ENCODE measurements around the gene COBLL1. TPM values are rescaled to one million over a fixed set of nuclear protein-coding genes. Genes with fewer than 3 reads are reported as not detected.
A peak's percentile ranks its signal among the peaks of the same experiment; 100 is the strongest.

Gene COBLL1
- total RNA-seq, 2 donors from 2014 or later = 14.9 to 21.1 TPM

- H3K4me1 ChIP-seq = peaks cover 0 to 11% of the 10 kb centered on the region in 2 donors
- DNase-seq (ENCODE audit: low spot score) = no peak
- no peak for TF ChIP-seq CTCF (IDR thresholded peaks at IDR 0.05)
- no peak overlapping the region for H3K4me3 ChIP-seq
- H3K27ac ChIP-seq = no peak overlapping the region
- no peaks in the 10 kb centered on the region for H3K9me3 ChIP-seq
- no peaks in the 10 kb centered on the region for H3K36me3 ChIP-seq
- H3K27me3 ChIP-seq = no peaks in the 10 kb centered on the region
Observed at GRCh38 chr2:164746713-164747112, 94.9 kb downstream of the COBLL1 start.

GRCh38 chr2:164745012-164745797 lies 96.4 kb downstream of the COBLL1 start:
- Histone ChIP-seq H3K9me3 (no peaks in the 10 kb centered on the region), H3K27ac (no peak overlapping the region), H3K4me3 (no peak overlapping the region), H3K36me3 (no peaks in the 10 kb centered on the region), H3K27me3 (no peaks in the 10 kb centered on the region), H3K4me1 (peaks cover 0 to 14% of the 10 kb centered on the region in 2 donors)
- no peak for DNase-seq (ENCODE audit: low spot score)
- TF ChIP-seq CTCF (IDR thresholded peaks at IDR 0.05) = no peak

- peaks cover 0 to 17% of the 10 kb centered on the region in 2 donors for H3K4me1 ChIP-seq
- no peaks in the 10 kb centered on the region for H3K36me3 ChIP-seq
- H3K27ac ChIP-seq = no peak overlapping the region
- no peaks in the 10 kb centered on the region for H3K9me3 ChIP-seq
- H3K4me3 ChIP-seq = no peak overlapping the region
- DNase-seq (ENCODE audit: low spot score) = no peak
- H3K27me3 ChIP-seq = no peaks in the 10 kb centered on the region
- TF ChIP-seq CTCF (IDR thresholded peaks at IDR 0.05) = no peak
Observed at GRCh38 chr2:164742738-164743317, 98.8 kb downstream of the COBLL1 start.

GRCh38 chr2:164739966-164740365 lies 101.7 kb downstream of the COBLL1 start:
- H3K27ac ChIP-seq = peak overlapping the region in 1 of 2 donors; percentile 29
- DNase-seq (ENCODE audit: low spot score) = no peak
- H3K4me3 ChIP-seq = no peak overlapping the region
- TF ChIP-seq CTCF (IDR thresholded peaks at IDR 0.05) = no peak
- no peaks in the 10 kb centered on the region for H3K36me3 ChIP-seq
- H3K4me1 ChIP-seq = peaks cover 0 to 17% of the 10 kb centered on the region in 2 donors
- no peaks in the 10 kb centered on the region for H3K9me3 ChIP-seq
- H3K27me3 ChIP-seq = no peaks in the 10 kb centered on the region

GRCh38 chr2:164737612-164738081 lies 104.0 kb downstream of the COBLL1 start:
- Histone ChIP-seq H3K4me1 (peaks cover 0 to 17% of the 10 kb centered on the region in 2 donors), H3K27me3 (no peaks in the 10 kb centered on the region), H3K9me3 (no peaks in the 10 kb centered on the region), H3K27ac (no peak overlapping the region), H3K4me3 (no peak overlapping the region), H3K36me3 (no peaks in the 10 kb centered on the region)
- TF ChIP-seq CTCF (IDR thresholded peaks at IDR 0.05) = peak; percentile 57 to 81
- DNase-seq (ENCODE audit: low spot score) = peak; percentile 66

All from right atrium auricular region (tissue), 2 donors.